Medulla oblongata (tissue), 1 donor: Measurements from ENCODE around the gene FYCO1.

Experiments used
- DNase-seq: peaks from one replicate; pipeline ENCODE4 v3.0.0-alpha.2; 2015; ENCODE audit errors: extremely low spot score

Gene FYCO1

GRCh38 chr3:45943207-45943846 is 52.3 kb downstream of the FYCO1 start, which contains the start of gene CXCR6:
TSS of gene CXCR6 (plus strand) at chr3:45943464. CDS start at chr3:45946482, 3,018 bp downstream.
- DNase-seq = no peak

- DNase-seq = no peak
Observed at GRCh38 chr3:45942051-45942825, 53.4 kb downstream of the FYCO1 start.

- no peak for DNase-seq
Observed at GRCh38 chr3:45940781-45941365, 54.8 kb downstream of the FYCO1 start.

GRCh38 chr3:45940004-45940780 is 55.4 kb downstream of the FYCO1 start:
- DNase-seq = no peak

GRCh38 chr3:45939341-45939771 is 56.3 kb downstream of the FYCO1 start:
- DNase-seq = peak; percentile 10

- DNase-seq = peak; percentile 96
Observed at GRCh38 chr3:45938864-45939263, 56.8 kb downstream of the FYCO1 start.

- DNase-seq = no peak
Observed at GRCh38 chr3:45938043-45938435, 57.6 kb downstream of the FYCO1 start.

GRCh38 chr3:45937206-45938042 is 58.2 kb downstream of the FYCO1 start:
- no peak for DNase-seq

GRCh38 chr3:45936261-45936660 is 59.4 kb downstream of the FYCO1 start:
- no peak for DNase-seq

GRCh38 chr3:45933591-45933990 is 62.0 kb downstream of the FYCO1 start:
- DNase-seq = no peak

- DNase-seq = no peak
Observed at GRCh38 chr3:45932112-45932511, 63.5 kb downstream of the FYCO1 start.

- DNase-seq = no peak
Observed at GRCh38 chr3:45931496-45931895, 64.1 kb downstream of the FYCO1 start.

GRCh38 chr3:45929042-45929679 is 66.5 kb downstream of the FYCO1 start:
- DNase-seq = peak; percentile 30

GRCh38 chr3:45927881-45928280 is 67.7 kb downstream of the FYCO1 start:
- no peak for DNase-seq

GRCh38 chr3:45923755-45924154 is 71.9 kb downstream of the FYCO1 start:
- DNase-seq = no peak

GRCh38 chr3:45922950-45923590 is 72.6 kb downstream of the FYCO1 start:
- no peak for DNase-seq

- DNase-seq = no peak
Observed at GRCh38 chr3:45922039-45922326, 73.6 kb downstream of the FYCO1 start.

- DNase-seq = no peak
Observed at GRCh38 chr3:45921158-45922038, 74.2 kb downstream of the FYCO1 start.

- no peak for DNase-seq
Observed at GRCh38 chr3:45917146-45917898, 78.3 kb downstream of the FYCO1 start.
